HEK293 (cell line): ENCODE data around the gene HERC4.

Experiments
- OVOL3 ChIP-seq: fragments of 450-650 bp; formaldehyde crosslinking; IDR thresholded peaks from 2 replicates; pipeline ENCODE4 v1.5.1; 2016; ENCODE audit warnings: missing biosample characterization, missing genetic modification characterization
- TRIM28 ChIP-seq: IDR thresholded peaks from 2 replicates; pipeline ENCODE4 v1.6.1; 2011; ENCODE audit warnings: low read length, control low read depth, borderline replicate concordance
- ZEB2 ChIP-seq: fragments of 450-650 bp; formaldehyde crosslinking; IDR thresholded peaks from 2 replicates; pipeline ENCODE4 v1.5.1; 2016; ENCODE audit warnings: missing biosample characterization, missing genetic modification characterization
- ZNF174 ChIP-seq: fragments of 450-650 bp; formaldehyde crosslinking; IDR thresholded peaks from 2 replicates; pipeline ENCODE4 v1.5.0; 2017; ENCODE audit warnings: missing biosample characterization, mild to moderate bottlenecking, missing genetic modification characterization
- ZNF2 ChIP-seq: fragments of 450-650 bp; formaldehyde crosslinking; IDR thresholded peaks from 2 replicates; pipeline ENCODE4 v1.5.1; 2016; ENCODE audit warnings: missing biosample characterization, missing genetic modification characterization
- ZNF223 ChIP-seq: fragments of 450-650 bp; formaldehyde crosslinking; IDR thresholded peaks from 2 replicates; pipeline ENCODE4 v1.5.1; 2016; ENCODE audit warnings: missing biosample characterization, missing genetic modification characterization
- ZNF266 ChIP-seq: fragments of 450-650 bp; formaldehyde crosslinking; IDR thresholded peaks from 2 replicates; pipeline ENCODE4 v1.5.1; 2016; ENCODE audit warnings: missing biosample characterization, missing genetic modification characterization, low read depth
- ZNF311 ChIP-seq: fragments of 450-650 bp; formaldehyde crosslinking; IDR thresholded peaks from 2 replicates; pipeline ENCODE4 v1.5.1; 2017; ENCODE audit warnings: missing biosample characterization, missing genetic modification characterization, borderline replicate concordance
- ZNF350 ChIP-seq: fragments of 450-650 bp; formaldehyde crosslinking; IDR thresholded peaks from 2 replicates; pipeline ENCODE4 v1.5.0; 2017; ENCODE audit warnings: missing biosample characterization, mild to moderate bottlenecking, missing genetic modification characterization
- ZNF416 ChIP-seq: fragments of 450-650 bp; formaldehyde crosslinking; IDR thresholded peaks from 2 replicates; pipeline ENCODE4 v1.5.1; 2016; ENCODE audit warnings: missing biosample characterization, missing genetic modification characterization
- ZNF433 ChIP-seq: fragments of 450-650 bp; formaldehyde crosslinking; IDR thresholded peaks from 2 replicates; pipeline ENCODE4 v1.5.1; 2016; ENCODE audit warnings: missing biosample characterization, missing genetic modification characterization, low read depth
- ZNF48 ChIP-seq: fragments of 450-650 bp; formaldehyde crosslinking; IDR thresholded peaks from 2 replicates; pipeline ENCODE4 v1.5.1; 2016; ENCODE audit warnings: missing biosample characterization, missing genetic modification characterization
- ZNF501 ChIP-seq: fragments of 450-650 bp; formaldehyde crosslinking; IDR thresholded peaks from 2 replicates; pipeline ENCODE4 v1.5.1; 2016; ENCODE audit warnings: missing biosample characterization, missing genetic modification characterization
- ZNF530 ChIP-seq: fragments of 450-650 bp; formaldehyde crosslinking; IDR thresholded peaks from 2 replicates; pipeline ENCODE4 v1.5.1; 2016; ENCODE audit warnings: low read depth, missing biosample characterization, missing genetic modification characterization
- ZNF549 ChIP-seq: fragments of 450-650 bp; IDR thresholded peaks from 2 replicates; pipeline ENCODE4 v1.5.1; 2018; ENCODE audit warnings: missing biosample characterization, missing genetic modification characterization, mild to moderate bottlenecking, inconsistent platforms, moderate library complexity
- ZNF677 ChIP-seq: fragments of 450-650 bp; IDR thresholded peaks from 2 replicates; pipeline ENCODE4 v1.5.0; 2018; ENCODE audit warnings: missing biosample characterization, mild to moderate bottlenecking, missing genetic modification characterization, moderate library complexity
- ZNF843 ChIP-seq: fragments of 450-650 bp; formaldehyde crosslinking; IDR thresholded peaks from 2 replicates; pipeline ENCODE4 v1.5.1; 2016; ENCODE audit warnings: missing biosample characterization, missing genetic modification characterization
- ZSCAN30 ChIP-seq: fragments of 450-650 bp; IDR thresholded peaks from 2 replicates; pipeline ENCODE4 v1.5.1; 2018; ENCODE audit warnings: missing biosample characterization, mild to moderate bottlenecking, missing genetic modification characterization, moderate library complexity
- TF ChIP-seq, protein P1 (sequence below): fragments of 450-650 bp; IDR thresholded peaks from 2 replicates; pipeline ENCODE4 v1.5.1; 2018; ENCODE audit warnings: missing biosample characterization, missing genetic modification characterization
- TF ChIP-seq, protein P2 (sequence below): fragments of 450-650 bp; formaldehyde crosslinking; IDR thresholded peaks from 2 replicates; pipeline ENCODE4 v1.5.1; 2016; ENCODE audit warnings: missing biosample characterization, missing genetic modification characterization, low read depth
- TF ChIP-seq, protein P3 (sequence below): fragments of 450-650 bp; formaldehyde crosslinking; IDR thresholded peaks from 2 replicates; pipeline ENCODE4 v1.5.1; 2016; ENCODE audit warnings: missing biosample characterization, missing genetic modification characterization
- TF ChIP-seq, protein P4 (sequence below): fragments of 450-650 bp; formaldehyde crosslinking; IDR thresholded peaks from 2 replicates; pipeline ENCODE4 v1.5.1; 2016; ENCODE audit warnings: missing biosample characterization, missing genetic modification characterization
- TF ChIP-seq, protein P5 (sequence below): IDR thresholded peaks from 2 replicates; pipeline ENCODE4 v1.6.1; 2011; ENCODE audit warnings: mild to moderate bottlenecking, low read depth, low read length, borderline replicate concordance
- TF ChIP-seq, protein P6 (sequence below): fragments of 450-650 bp; formaldehyde crosslinking; conservative IDR thresholded peaks from 2 replicates; pipeline ENCODE4 v1.5.1; 2016; ENCODE audit warnings: low read depth, missing biosample characterization, missing genetic modification characterization

Gene HERC4

DNA sequence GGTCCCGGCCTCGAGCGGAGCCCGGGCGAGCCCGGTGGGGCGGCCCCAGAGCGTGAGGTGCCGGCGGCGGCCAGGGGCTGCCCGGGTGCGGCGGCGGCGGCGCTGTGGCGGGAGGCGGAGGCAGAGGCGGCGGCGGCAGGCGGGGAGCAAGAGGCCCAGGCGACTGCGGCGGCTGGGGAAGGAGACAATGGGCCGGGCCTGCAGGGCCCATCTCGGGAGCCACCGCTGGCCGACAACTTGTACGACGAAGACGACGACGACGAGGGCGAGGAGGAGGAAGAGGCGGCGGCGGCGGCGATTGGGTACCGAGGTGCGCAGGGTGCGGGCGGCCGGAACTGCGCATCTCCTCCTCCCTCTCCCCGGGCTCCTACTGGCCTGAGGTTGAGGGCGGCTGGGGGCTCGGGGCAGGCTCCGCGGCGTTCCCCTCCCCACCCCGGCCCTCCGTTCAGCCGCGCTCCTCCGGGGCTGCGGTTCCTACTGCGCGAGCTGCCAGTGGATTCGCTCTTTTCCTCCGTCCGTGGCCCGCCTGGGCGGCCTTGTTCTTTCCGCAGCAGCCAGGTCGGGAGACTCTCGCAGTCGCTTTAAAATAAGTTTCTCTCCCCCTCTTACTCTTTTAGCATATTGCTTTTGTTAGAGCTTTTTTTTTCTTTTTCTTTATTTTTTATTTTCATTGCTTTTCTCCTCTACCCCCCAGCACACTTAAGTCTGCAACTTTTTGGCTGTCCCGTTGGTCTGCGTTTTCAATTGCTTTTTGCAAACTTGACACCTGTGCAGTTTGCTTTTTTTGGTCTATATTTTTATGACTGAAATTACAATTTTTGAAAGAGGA lies 190.0 kb downstream of the HERC4 start (continued):
- TF ChIP-seq, protein P1, sequence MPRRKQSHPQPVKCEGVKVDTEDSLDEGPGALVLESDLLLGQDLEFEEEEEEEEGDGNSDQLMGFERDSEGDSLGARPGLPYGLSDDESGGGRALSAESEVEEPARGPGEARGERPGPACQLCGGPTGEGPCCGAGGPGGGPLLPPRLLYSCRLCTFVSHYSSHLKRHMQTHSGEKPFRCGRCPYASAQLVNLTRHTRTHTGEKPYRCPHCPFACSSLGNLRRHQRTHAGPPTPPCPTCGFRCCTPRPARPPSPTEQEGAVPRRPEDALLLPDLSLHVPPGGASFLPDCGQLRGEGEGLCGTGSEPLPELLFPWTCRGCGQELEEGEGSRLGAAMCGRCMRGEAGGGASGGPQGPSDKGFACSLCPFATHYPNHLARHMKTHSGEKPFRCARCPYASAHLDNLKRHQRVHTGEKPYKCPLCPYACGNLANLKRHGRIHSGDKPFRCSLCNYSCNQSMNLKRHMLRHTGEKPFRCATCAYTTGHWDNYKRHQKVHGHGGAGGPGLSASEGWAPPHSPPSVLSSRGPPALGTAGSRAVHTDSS (tag by site-specific recombination), result peak; percentile 90
- TF ChIP-seq ZNF2 (no peak; the same call in 1 of the 2 replicates), ZNF350 (no peak), ZSCAN30 (tag by site-specific recombination) (no peak), ZNF48 (tag by site-specific recombination) (no peak), ZNF501 (peak; percentile 70; the same call in 1 of the 2 replicates), ZEB2 (tag by site-specific recombination) (no peak; the same call in none of the 2 replicates), ZNF266 (tag by site-specific recombination) (no peak), ZNF549 (tag by site-specific recombination) (no peak), ZNF311 (no peak), ZNF843 (tag by site-specific recombination) (no peak), OVOL3 (no peak), ZNF433 (tag by site-specific recombination) (no peak), ZNF174 (tag by site-specific recombination) (no peak), ZNF530 (tag by site-specific recombination) (no peak), ZNF416 (tag by site-specific recombination) (no peak), TRIM28 (no peak), ZNF677 (peak; percentile 72), ZNF223 (tag by site-specific recombination) (no peak)
- TF ChIP-seq, protein P2, sequence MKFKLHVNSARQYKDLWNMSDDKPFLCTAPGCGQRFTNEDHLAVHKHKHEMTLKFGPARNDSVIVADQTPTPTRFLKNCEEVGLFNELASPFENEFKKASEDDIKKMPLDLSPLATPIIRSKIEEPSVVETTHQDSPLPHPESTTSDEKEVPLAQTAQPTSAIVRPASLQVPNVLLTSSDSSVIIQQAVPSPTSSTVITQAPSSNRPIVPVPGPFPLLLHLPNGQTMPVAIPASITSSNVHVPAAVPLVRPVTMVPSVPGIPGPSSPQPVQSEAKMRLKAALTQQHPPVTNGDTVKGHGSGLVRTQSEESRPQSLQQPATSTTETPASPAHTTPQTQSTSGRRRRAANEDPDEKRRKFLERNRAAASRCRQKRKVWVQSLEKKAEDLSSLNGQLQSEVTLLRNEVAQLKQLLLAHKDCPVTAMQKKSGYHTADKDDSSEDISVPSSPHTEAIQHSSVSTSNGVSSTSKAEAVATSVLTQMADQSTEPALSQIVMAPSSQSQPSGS (tag by site-specific recombination), result no peak
- TF ChIP-seq, protein P3, sequence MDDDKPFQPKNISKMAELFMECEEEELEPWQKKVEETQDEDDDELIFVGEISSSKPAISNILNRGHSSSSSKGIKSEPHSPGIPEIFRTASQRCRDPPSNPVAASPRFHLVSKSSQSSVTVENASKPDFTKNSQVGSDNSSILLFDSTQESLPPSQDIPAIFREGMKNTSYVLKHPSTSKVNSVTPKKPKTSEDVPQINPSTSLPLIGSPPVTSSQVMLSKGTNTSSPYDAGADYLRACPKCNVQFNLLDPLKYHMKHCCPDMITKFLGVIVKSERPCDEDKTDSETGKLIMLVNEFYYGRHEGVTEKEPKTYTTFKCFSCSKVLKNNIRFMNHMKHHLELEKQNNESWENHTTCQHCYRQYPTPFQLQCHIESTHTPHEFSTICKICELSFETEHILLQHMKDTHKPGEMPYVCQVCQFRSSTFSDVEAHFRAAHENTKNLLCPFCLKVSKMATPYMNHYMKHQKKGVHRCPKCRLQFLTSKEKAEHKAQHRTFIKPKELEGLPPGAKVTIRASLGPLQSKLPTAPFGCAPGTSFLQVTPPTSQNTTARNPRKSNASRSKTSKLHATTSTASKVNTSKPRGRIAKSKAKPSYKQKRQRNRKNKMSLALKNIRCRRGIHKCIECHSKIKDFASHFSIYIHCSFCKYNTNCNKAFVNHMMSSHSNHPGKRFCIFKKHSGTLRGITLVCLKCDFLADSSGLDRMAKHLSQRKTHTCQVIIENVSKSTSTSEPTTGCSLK (tag by site-specific recombination), result no peak
- TF ChIP-seq, protein P4, sequence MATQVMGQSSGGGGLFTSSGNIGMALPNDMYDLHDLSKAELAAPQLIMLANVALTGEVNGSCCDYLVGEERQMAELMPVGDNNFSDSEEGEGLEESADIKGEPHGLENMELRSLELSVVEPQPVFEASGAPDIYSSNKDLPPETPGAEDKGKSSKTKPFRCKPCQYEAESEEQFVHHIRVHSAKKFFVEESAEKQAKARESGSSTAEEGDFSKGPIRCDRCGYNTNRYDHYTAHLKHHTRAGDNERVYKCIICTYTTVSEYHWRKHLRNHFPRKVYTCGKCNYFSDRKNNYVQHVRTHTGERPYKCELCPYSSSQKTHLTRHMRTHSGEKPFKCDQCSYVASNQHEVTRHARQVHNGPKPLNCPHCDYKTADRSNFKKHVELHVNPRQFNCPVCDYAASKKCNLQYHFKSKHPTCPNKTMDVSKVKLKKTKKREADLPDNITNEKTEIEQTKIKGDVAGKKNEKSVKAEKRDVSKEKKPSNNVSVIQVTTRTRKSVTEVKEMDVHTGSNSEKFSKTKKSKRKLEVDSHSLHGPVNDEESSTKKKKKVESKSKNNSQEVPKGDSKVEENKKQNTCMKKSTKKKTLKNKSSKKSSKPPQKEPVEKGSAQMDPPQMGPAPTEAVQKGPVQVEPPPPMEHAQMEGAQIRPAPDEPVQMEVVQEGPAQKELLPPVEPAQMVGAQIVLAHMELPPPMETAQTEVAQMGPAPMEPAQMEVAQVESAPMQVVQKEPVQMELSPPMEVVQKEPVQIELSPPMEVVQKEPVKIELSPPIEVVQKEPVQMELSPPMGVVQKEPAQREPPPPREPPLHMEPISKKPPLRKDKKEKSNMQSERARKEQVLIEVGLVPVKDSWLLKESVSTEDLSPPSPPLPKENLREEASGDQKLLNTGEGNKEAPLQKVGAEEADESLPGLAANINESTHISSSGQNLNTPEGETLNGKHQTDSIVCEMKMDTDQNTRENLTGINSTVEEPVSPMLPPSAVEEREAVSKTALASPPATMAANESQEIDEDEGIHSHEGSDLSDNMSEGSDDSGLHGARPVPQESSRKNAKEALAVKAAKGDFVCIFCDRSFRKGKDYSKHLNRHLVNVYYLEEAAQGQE (tag by site-specific recombination), result no peak
- TF ChIP-seq, protein P5, sequence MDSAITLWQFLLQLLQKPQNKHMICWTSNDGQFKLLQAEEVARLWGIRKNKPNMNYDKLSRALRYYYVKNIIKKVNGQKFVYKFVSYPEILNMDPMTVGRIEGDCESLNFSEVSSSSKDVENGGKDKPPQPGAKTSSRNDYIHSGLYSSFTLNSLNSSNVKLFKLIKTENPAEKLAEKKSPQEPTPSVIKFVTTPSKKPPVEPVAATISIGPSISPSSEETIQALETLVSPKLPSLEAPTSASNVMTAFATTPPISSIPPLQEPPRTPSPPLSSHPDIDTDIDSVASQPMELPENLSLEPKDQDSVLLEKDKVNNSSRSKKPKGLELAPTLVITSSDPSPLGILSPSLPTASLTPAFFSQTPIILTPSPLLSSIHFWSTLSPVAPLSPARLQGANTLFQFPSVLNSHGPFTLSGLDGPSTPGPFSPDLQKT, result no peak
- TF ChIP-seq, protein P6, sequence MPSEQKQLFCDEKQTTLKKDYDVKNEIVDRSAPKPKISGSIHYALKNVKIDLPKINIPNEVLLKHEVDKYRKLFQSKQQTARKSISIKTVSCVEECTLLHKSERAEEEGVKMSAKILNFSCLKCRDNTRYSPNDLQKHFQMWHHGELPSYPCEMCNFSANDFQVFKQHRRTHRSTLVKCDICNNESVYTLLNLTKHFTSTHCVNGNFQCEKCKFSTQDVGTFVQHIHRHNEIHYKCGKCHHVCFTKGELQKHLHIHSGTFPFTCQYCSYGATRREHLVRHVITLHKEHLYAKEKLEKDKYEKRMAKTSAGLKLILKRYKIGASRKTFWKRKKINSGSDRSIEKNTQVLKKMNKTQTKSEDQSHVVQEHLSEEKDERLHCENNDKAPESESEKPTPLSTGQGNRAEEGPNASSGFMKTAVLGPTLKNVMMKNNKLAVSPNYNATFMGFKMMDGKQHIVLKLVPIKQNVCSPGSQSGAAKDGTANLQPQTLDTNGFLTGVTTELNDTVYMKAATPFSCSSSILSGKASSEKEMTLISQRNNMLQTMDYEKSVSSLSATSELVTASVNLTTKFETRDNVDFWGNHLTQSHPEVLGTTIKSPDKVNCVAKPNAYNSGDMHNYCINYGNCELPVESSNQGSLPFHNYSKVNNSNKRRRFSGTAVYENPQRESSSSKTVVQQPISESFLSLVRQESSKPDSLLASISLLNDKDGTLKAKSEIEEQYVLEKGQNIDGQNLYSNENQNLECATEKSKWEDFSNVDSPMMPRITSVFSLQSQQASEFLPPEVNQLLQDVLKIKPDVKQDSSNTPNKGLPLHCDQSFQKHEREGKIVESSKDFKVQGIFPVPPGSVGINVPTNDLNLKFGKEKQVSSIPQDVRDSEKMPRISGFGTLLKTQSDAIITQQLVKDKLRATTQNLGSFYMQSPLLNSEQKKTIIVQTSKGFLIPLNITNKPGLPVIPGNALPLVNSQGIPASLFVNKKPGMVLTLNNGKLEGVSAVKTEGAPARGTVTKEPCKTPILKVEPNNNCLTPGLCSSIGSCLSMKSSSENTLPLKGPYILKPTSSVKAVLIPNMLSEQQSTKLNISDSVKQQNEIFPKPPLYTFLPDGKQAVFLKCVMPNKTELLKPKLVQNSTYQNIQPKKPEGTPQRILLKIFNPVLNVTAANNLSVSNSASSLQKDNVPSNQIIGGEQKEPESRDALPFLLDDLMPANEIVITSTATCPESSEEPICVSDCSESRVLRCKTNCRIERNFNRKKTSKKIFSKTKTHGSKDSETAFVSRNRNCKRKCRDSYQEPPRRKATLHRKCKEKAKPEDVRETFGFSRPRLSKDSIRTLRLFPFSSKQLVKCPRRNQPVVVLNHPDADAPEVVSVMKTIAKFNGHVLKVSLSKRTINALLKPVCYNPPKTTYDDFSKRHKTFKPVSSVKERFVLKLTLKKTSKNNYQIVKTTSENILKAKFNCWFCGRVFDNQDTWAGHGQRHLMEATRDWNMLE (tag by site-specific recombination), result no peak
